Osteoblast (primary cell): Measurements from ENCODE around the gene GNAS-AS1. TPM values are rescaled to one million over a fixed set of nuclear protein-coding genes. Genes with fewer than 3 reads are reported as not detected.

Source experiments
- DNase-seq: peaks from one replicate; pipeline ENCODE4 v3.0.0; 2011; ENCODE audit warnings: low spot score, mixed read lengths; ENCODE audit not compliant: insufficient read length; ENCODE audit errors: missing footprints
- H2AFZ ChIP-seq: 2 replicates; pipeline ENCODE4 v1.6.0; 2011; ENCODE audit warnings: mild to moderate bottlenecking, low read length
- H3K27ac ChIP-seq: 2 replicates; pipeline ENCODE4 v1.5.1; 2011; ENCODE audit warnings: mild to moderate bottlenecking, low read depth, low read length, moderate library complexity
- H3K27me3 ChIP-seq: 2 replicates; pipeline ENCODE4 v1.6.0; 2012; ENCODE audit warnings: mild to moderate bottlenecking, control low read depth, inconsistent platforms, low read length, moderate library complexity; ENCODE audit not compliant: insufficient read depth
- H3K36me3 ChIP-seq: 2 replicates; pipeline ENCODE4 v1.5.1; 2011; ENCODE audit warnings: mild to moderate bottlenecking, low read length, control low read depth, moderate library complexity; ENCODE audit not compliant: insufficient read depth
- H3K4me1 ChIP-seq: 2 replicates; pipeline ENCODE4 v1.5.1; 2011; ENCODE audit warnings: mild to moderate bottlenecking, low read length, control low read depth, moderate library complexity; ENCODE audit not compliant: insufficient read depth
- H3K4me2 ChIP-seq: 2 replicates; pipeline ENCODE4 v1.6.0; 2011; ENCODE audit warnings: mild to moderate bottlenecking, low read length; ENCODE audit not compliant: insufficient read depth
- H3K4me3 ChIP-seq: fragments of 200-600 bp; sonication (generic); 3 replicates; pipeline ENCODE4 v1.5.1; 2012; ENCODE audit warnings: mild to moderate bottlenecking, low read length, inconsistent platforms; ENCODE audit not compliant: insufficient read depth
- H3K79me2 ChIP-seq: 2 replicates; pipeline ENCODE4 v1.6.0; 2012; ENCODE audit warnings: mild to moderate bottlenecking, low read length, control low read depth, inconsistent platforms; ENCODE audit not compliant: insufficient read depth
- H3K9me3 ChIP-seq: 2 replicates; pipeline ENCODE4 v1.5.1; 2011; ENCODE audit warnings: low read depth, low read length, control low read depth
- H4K20me1 ChIP-seq: 2 replicates; pipeline ENCODE4 v1.6.0; 2012; ENCODE audit warnings: mild to moderate bottlenecking, low read length, control low read depth; ENCODE audit not compliant: insufficient read depth
- CTCF ChIP-seq: IDR thresholded peaks from 2 replicates; pipeline ENCODE4 v1.5.1; 2011; ENCODE audit warnings: mild to moderate bottlenecking, low read depth, low read length, moderate library complexity; ENCODE audit errors: extremely low read depth
- total RNA-seq: library from RNA; depleted of rRNA; stranded (reverse); fragments of >200 nt; gene quantifications from 2 replicates; pipeline ENCODE4 v1.2.3, GENCODE V29; 2012

GNAS-AS1 gene
- total RNA-seq, 1 donor, result 0.72 TPM

- Histone ChIP-seq H2AFZ (no peak overlapping the region), H3K36me3 (peaks cover 3% of the 10 kb centered on the region), H4K20me1 (no peaks in the 10 kb centered on the region), H3K4me1 (peaks cover 9% of the 10 kb centered on the region), H3K4me3 (no peak overlapping the region), H3K27ac (no peak overlapping the region), H3K27me3 (peaks cover 35% of the 10 kb centered on the region), H3K9me3 (no peaks in the 10 kb centered on the region), H3K4me2 (no peak overlapping the region), H3K79me2 (peaks cover 18% of the 10 kb centered on the region)
- TF ChIP-seq CTCF, result no peak
- no peak for DNase-seq
Measured at GRCh38 chr20:58845706-58846105, 5.0 kb downstream of the GNAS-AS1 start.

GRCh38 chr20:58843128-58843556 lies 7.6 kb downstream of the GNAS-AS1 start:
- H3K79me2 ChIP-seq, result peaks cover 1% of the 10 kb centered on the region
- no peak for TF ChIP-seq CTCF
- peak; percentile 68 for DNase-seq

GRCh38 chr20:58842276-58842675 lies 8.4 kb downstream of the GNAS-AS1 start:
- Histone ChIP-seq H3K27ac (no peak overlapping the region), H3K4me3 (no peak overlapping the region), H3K36me3 (peaks cover 3% of the 10 kb centered on the region), H4K20me1 (no peaks in the 10 kb centered on the region), H3K9me3 (no peaks in the 10 kb centered on the region), H3K79me2 (no peaks in the 10 kb centered on the region), H3K4me1 (no peaks in the 10 kb centered on the region), H3K4me2 (no peak overlapping the region), H3K27me3 (peaks cover 55% of the 10 kb centered on the region), H2AFZ (no peak overlapping the region)
- peak; percentile 80 for DNase-seq
- no peak for TF ChIP-seq CTCF

More at GRCh38 chr20:58843128-58843556, 7.6 kb downstream of the GNAS-AS1 start:
- no peak overlapping the region for H3K27ac ChIP-seq
- H4K20me1 ChIP-seq, result no peaks in the 10 kb centered on the region
- H2AFZ ChIP-seq, result no peak overlapping the region
- H3K36me3 ChIP-seq, result peaks cover 3% of the 10 kb centered on the region
- H3K4me3 ChIP-seq, result no peak overlapping the region
- no peaks in the 10 kb centered on the region for H3K4me1 ChIP-seq
- H3K4me2 ChIP-seq, result no peak overlapping the region
- H3K9me3 ChIP-seq, result no peaks in the 10 kb centered on the region
- peaks cover 55% of the 10 kb centered on the region for H3K27me3 ChIP-seq

GRCh38 chr20:58841539-58842264 lies 9.0 kb downstream of the GNAS-AS1 start:
- no peaks in the 10 kb centered on the region for H3K4me1 ChIP-seq
- H2AFZ ChIP-seq, result no peak overlapping the region
- TF ChIP-seq CTCF, result no peak
- H3K36me3 ChIP-seq, result peaks cover 3% of the 10 kb centered on the region
- H3K4me3 ChIP-seq, result no peak overlapping the region
- peak; percentile 62 for DNase-seq
- H3K27me3 ChIP-seq, result peaks cover 55% of the 10 kb centered on the region
- H3K27ac ChIP-seq, result no peak overlapping the region
- no peak overlapping the region for H3K4me2 ChIP-seq
- no peaks in the 10 kb centered on the region for H4K20me1 ChIP-seq
- no peaks in the 10 kb centered on the region for H3K9me3 ChIP-seq
- H3K79me2 ChIP-seq, result no peaks in the 10 kb centered on the region
